HepG2 (cell line): ENCODE measurements around the gene ZNF90. TPM values are rescaled to one million over a fixed set of nuclear protein-coding genes. Genes with fewer than 3 reads are reported as not detected.
A peak's percentile ranks its signal among the peaks of the same experiment; 100 is the strongest.

Experiments
- ATF4 ChIP-seq, 2 experiments: fragments of 450-650 bp in 1 of 2; sonication (generic) in 1 of 2; formaldehyde crosslinking; IDR thresholded peaks; 2 replicates each; pipeline versions ENCODE4 v1.5.0 to v1.8.0; 2020 to 2022; ENCODE audit warnings: mild to moderate bottlenecking in 1 of 2, missing genetic modification reagents in 1 of 2
- FOXP1 ChIP-seq, 2 experiments: fragments of 450-650 bp in 1 of 2; IDR thresholded peaks; 2 replicates each; pipeline ENCODE4 v1.6.1; 2017 to 2018; ENCODE audit warnings: antibody characterized with exemption in 1 of 2
- KDM4B ChIP-seq: sonication (generic); formaldehyde crosslinking; IDR thresholded peaks from 2 replicates; pipeline ENCODE4 v1.4.0; 2020; ENCODE audit warnings: missing genetic modification reagents
- MTF2 ChIP-seq: sonication (generic); formaldehyde crosslinking; IDR thresholded peaks from 2 replicates; pipeline ENCODE4 v1.5.0; 2020; ENCODE audit warnings: missing genetic modification reagents, borderline replicate concordance
- NCOR1 ChIP-seq: fragments of 200-600 bp; sonication (generic); IDR thresholded peaks from 2 replicates; pipeline ENCODE4 v1.7.0; 2017; ENCODE audit warnings: antibody characterized with exemption, low read length, borderline replicate concordance
- PHF8 ChIP-seq: sonication (generic); formaldehyde crosslinking; IDR thresholded peaks from 2 replicates; pipeline ENCODE4 v1.5.0; 2020; ENCODE audit warnings: missing genetic modification reagents
- POLR2AphosphoS5 ChIP-seq: IDR thresholded peaks from 2 replicates; pipeline ENCODE4 v1.6.1; 2012; ENCODE audit warnings: low read depth, low read length
- REPIN1 ChIP-seq: sonication (generic); formaldehyde crosslinking; IDR thresholded peaks from 2 replicates; pipeline ENCODE4 v1.8.0; 2022; ENCODE audit warnings: missing genetic modification reagents, low read depth, mild to moderate bottlenecking, borderline replicate concordance
- TFDP2 ChIP-seq: sonication (generic); formaldehyde crosslinking; IDR thresholded peaks from 2 replicates; pipeline ENCODE4 v1.4.0; 2020; ENCODE audit warnings: missing genetic modification reagents
- THAP7 ChIP-seq: sonication (generic); formaldehyde crosslinking; IDR thresholded peaks from 2 replicates; pipeline ENCODE4 v1.8.1; 2023; ENCODE audit warnings: mild to moderate bottlenecking, missing genetic modification reagents
- YEATS4 ChIP-seq: sonication (generic); formaldehyde crosslinking; IDR thresholded peaks from 2 replicates; pipeline ENCODE4 v1.4.0; 2020; ENCODE audit warnings: missing genetic modification reagents, borderline replicate concordance
- ZNF547 ChIP-seq: sonication (generic); formaldehyde crosslinking; IDR thresholded peaks from 2 replicates; pipeline ENCODE4 v1.5.1; 2020; ENCODE audit warnings: mild to moderate bottlenecking, missing genetic modification reagents
- ZNF614 ChIP-seq: IDR thresholded peaks from 2 replicates; pipeline ENCODE4 v1.6.1; 2018; ENCODE audit warnings: missing biosample characterization, missing genetic modification reagents, inconsistent platforms, borderline replicate concordance
- ZNF768 ChIP-seq: sonication (generic); formaldehyde crosslinking; IDR thresholded peaks from 2 replicates; pipeline ENCODE4 v1.4.0; 2020; ENCODE audit warnings: missing genetic modification reagents
- ZSCAN20 ChIP-seq: sonication (generic); formaldehyde crosslinking; IDR thresholded peaks from 2 replicates; pipeline ENCODE4 v1.4.0; 2020; ENCODE audit warnings: missing genetic modification reagents, mild to moderate bottlenecking, borderline replicate concordance
- polyA plus RNA-seq, 8 experiments: library from polyadenylated mRNA; depleted of rRNA in 3 of 8; stranded (reverse) in 7 of 8; unstranded in 1 of 8; fragments of >200 nt; fragmentation: Illumina TruSeq in 4 of 8; extraction: Trizol in 4 of 8; gene quantifications; 2 replicates each; pipeline versions ENCODE4 v1.2.1 to v1.2.3, GENCODE V29; 2011 to 2016; ENCODE audit warnings: low read depth in 4 of 8, missing spikeins in 1 of 8, mixed read lengths in 1 of 8; ENCODE audit not compliant: insufficient read depth in 1 of 8
- total RNA-seq, 5 experiments: library from RNA; depleted of rRNA; stranded (reverse); fragments of >200 nt; fragmentation: Illumina TruSeq; extraction: Trizol; gene quantifications; 2 replicates each; pipeline ENCODE4 v1.2.3, GENCODE V29; 2016; ENCODE audit warnings: low read depth in 1 of 5
- TF ChIP-seq, protein P1 (sequence below): IDR thresholded peaks from 2 replicates; pipeline ENCODE4 v1.6.1; 2016; ENCODE audit warnings: missing compliant biosample characterization, missing genetic modification reagents, borderline replicate concordance
- TF ChIP-seq, protein P2 (sequence below): sonication (generic); formaldehyde crosslinking; IDR thresholded peaks from 2 replicates; pipeline ENCODE4 v1.5.0; 2020; ENCODE audit warnings: missing genetic modification reagents
- TF ChIP-seq, protein P3 (sequence below): sonication (generic); formaldehyde crosslinking; IDR thresholded peaks from 2 replicates; pipeline ENCODE4 v1.4.0; 2020; ENCODE audit warnings: missing genetic modification reagents

ZNF90 gene
- total and polyA plus RNA-seq, 2 of the 13 experiments (the other 11 are each of a cell fraction or from before 2014, with no cell fraction given): 2.1 to 3.8 TPM

- peak; percentile 86 for TF ChIP-seq TFDP2 (CRISPR knock-in tag)
- peak; percentile 80 for TF ChIP-seq PHF8
- TF ChIP-seq POLR2AphosphoS5: peak; percentile 49; the same call in 1 of the 2 replicates
- no peak for TF ChIP-seq THAP7 (CRISPR knock-in tag)
- no peak for TF ChIP-seq ZNF614
- TF ChIP-seq KDM4B: no peak
- no peak for TF ChIP-seq ZSCAN20
- no peak for TF ChIP-seq MTF2 (CRISPR knock-in tag)
- TF ChIP-seq ZNF547 (CRISPR knock-in tag): 0 out of 2 replicates have a peak, but pooled peaks have one; percentile 23
- TF ChIP-seq, protein P1, sequence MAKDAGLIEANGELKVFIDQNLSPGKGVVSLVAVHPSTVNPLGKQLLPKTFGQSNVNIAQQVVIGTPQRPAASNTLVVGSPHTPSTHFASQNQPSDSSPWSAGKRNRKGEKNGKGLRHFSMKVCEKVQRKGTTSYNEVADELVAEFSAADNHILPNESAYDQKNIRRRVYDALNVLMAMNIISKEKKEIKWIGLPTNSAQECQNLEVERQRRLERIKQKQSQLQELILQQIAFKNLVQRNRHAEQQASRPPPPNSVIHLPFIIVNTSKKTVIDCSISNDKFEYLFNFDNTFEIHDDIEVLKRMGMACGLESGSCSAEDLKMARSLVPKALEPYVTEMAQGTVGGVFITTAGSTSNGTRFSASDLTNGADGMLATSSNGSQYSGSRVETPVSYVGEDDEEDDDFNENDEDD: peak; percentile 79; the same call in 1 of the 2 replicates
- TF ChIP-seq, protein P2, sequence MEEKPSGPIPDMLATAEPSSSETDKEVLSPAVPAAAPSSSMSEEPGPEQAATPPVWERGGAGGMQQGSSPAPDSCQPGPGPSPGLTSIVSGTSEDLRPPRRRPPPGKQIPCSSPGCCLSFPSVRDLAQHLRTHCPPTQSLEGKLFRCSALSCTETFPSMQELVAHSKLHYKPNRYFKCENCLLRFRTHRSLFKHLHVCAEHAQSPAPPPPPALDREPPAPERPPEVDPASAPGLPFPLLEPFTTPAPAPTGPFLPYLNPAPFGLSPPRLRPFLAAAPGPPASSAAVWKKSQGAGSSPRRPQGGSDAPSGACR (CRISPR knock-in tag): no peak
- TF ChIP-seq YEATS4 (CRISPR knock-in tag): peak; percentile 62; the same call in 1 of the 2 replicates
- peak in 1 of 2 experiments; percentile 18; a peak in 1 of 4 replicates for TF ChIP-seq ATF4 (CRISPR knock-in tag; IDR thresholded peaks at IDR 0.05)
- TF ChIP-seq, protein P3, sequence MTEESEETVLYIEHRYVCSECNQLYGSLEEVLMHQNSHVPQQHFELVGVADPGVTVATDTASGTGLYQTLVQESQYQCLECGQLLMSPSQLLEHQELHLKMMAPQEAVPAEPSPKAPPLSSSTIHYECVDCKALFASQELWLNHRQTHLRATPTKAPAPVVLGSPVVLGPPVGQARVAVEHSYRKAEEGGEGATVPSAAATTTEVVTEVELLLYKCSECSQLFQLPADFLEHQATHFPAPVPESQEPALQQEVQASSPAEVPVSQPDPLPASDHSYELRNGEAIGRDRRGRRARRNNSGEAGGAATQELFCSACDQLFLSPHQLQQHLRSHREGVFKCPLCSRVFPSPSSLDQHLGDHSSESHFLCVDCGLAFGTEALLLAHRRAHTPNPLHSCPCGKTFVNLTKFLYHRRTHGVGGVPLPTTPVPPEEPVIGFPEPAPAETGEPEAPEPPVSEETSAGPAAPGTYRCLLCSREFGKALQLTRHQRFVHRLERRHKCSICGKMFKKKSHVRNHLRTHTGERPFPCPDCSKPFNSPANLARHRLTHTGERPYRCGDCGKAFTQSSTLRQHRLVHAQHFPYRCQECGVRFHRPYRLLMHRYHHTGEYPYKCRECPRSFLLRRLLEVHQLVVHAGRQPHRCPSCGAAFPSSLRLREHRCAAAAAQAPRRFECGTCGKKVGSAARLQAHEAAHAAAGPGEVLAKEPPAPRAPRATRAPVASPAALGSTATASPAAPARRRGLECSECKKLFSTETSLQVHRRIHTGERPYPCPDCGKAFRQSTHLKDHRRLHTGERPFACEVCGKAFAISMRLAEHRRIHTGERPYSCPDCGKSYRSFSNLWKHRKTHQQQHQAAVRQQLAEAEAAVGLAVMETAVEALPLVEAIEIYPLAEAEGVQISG (CRISPR knock-in tag): peak; percentile 61
- peak; percentile 22; the same call in 1 of the 2 replicates for TF ChIP-seq NCOR1
- no peak for TF ChIP-seq FOXP1 (IDR thresholded peaks at IDR 0.05)
- TF ChIP-seq FOXP1 (CRISPR knock-in tag; IDR thresholded peaks at IDR 0.05): no peak
- 0 out of 2 replicates have a peak, but pooled peaks have one; percentile 35 for TF ChIP-seq REPIN1 (CRISPR knock-in tag)
- peak; percentile 18; the same call in 1 of the 2 replicates for TF ChIP-seq ZNF768 (CRISPR knock-in tag)
Measured at GRCh38 chr19:20039203-20039723, 38.5 kb upstream of the ZNF90 start, which contains the start of gene ZNF682 (continued).
